ENCODE measurements around the gene PRR18.

The PRR18 gene

DNA sequence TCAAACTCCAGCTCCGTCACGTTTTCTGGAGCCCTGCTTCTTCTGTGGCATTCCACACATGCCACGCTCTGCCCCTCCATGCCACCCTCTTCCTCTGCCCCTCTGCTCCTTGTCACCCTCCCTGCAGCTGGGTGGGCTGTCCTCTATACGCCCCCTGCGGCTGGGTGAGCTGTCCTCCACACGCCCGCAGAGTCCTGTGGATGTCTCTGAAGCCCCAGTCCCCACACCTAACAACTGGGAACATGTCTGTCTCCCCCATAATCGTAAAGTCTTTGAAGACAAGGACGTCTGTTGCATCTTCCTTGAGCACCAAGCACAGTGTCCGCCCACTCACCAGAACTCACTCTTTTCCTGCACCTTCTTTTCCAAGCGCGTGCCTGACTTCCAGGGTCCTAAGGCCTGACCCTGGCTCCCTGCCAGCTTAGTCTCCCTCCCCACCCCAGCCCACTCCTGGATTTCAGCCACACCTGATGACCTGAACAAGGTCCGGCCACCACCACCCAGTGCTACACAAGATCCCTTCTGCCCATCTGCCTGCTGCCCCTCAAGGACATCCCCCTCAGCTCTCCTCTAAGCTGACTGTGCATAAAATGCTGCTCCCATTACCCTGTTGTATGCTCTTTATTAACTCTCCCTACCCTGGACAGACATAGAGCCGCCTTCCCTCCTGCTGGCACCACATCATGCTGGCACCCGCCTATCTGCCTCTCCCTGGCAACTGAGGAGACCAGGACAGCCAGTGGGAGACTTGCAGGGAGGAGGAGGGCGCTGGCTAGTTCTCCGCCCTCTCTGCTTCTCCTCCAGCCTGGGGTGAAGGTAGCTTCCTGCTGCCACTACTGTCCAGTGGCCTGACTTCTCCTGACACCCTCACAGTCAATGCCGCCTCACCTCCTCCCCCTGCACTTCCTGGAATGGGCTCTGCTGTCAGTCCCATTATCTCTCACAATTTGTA lies 10.7 kb upstream of the PRR18 start:
- TF ChIP-seq POLR2A (IDR thresholded peaks at IDR 0.05; ENCODE audit: low read length) (no peak), GATA1 (IDR thresholded peaks at IDR 0.05; ENCODE audit: low read depth, low read length) (no peak)
- no peak for DNase-seq

DNA sequence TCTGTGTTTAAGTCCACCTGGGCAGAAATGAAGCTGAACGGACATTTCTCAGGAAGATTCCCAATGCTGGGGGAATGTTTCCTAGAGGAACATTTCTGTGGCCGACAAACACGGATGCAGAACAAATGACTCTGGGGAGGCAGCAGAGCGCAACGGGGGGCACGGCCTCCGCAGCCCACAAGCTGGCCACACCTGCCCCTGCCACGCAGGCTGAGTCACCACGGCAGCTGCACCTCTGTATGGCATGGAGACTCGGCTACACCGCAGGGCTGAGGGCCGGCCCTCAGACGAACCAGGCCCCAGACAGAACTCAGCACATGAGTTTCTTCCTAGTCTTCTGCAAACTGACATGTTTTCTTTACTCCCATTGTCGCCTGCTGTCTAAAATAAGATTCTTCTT lies 10.0 kb upstream of the PRR18 start:
- no peak for DNase-seq
- TF ChIP-seq POLR2A (IDR thresholded peaks at IDR 0.05; ENCODE audit: low read length) (no peak), GATA1 (IDR thresholded peaks at IDR 0.05; ENCODE audit: low read depth, low read length) (no peak)

DNA sequence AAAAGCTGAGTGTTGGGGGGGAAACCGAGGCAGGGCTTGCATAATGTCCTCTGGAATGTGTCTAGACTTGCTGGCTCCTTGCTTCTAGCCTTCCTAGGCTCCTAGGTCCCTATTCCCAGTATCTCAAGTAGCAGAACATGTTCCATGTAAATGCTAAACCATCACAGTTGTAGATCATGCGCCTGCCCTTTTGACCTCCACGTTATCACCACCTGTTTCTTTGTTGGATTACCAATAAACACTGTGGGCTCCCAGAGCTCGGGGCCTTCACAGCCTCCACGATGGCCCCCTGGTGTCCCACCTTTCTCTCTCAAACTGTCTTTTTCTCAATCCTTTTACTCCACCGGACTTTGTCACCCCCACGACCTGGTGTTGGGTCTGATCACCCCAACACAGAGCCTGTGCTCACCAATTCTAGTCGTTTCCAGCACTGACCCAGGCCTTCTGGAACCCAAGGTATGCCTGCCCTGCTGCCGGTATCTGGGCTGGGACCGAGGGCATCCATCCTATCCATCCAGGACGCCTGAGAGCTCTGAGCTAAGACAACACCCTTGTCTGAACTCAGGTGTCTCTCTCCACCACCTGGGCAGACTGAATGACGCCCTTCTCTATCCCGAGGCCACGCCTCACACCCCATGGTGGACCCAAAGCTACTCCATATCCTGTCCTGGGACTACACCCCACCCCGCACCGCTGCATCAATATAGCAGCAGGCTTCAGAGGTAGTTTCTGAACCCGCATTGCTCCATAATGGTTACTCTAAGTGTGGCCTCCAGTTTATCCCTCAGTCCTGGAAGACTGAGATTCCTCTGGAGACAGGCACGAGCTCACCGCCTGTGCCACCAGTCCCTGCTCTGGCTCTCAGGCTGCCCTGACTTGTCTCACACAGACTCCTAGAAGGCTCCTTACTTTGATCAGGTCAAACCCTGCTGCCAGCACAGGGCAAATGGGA lies 9.3 kb upstream of the PRR18 start:
- no peak for DNase-seq
- TF ChIP-seq POLR2A (IDR thresholded peaks at IDR 0.05; ENCODE audit: low read length), result no peak
- TF ChIP-seq GATA1 (IDR thresholded peaks at IDR 0.05; ENCODE audit: low read depth, low read length), result no peak

DNA sequence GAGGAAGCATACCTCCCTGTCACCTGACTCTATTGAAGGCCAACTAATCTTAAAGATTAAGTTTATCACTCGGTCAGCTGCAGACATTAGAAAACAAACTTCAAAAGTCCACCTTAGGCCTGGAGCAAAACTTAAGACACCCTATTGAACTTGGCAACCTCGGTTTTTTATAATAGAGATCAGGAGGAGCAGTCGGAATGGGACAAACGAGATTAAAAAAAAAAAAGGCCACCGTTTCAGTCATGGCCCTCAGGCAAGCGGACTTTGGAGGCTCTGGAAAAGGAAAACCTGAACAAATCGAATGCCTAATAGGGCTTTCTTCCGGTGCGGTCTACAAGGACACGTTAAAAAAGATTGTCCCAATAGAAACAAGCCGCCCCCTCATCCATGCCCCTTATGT lies 7.2 kb upstream of the PRR18 start:
- no peak for DNase-seq
- no peak for TF ChIP-seq POLR2A (IDR thresholded peaks at IDR 0.05; ENCODE audit: low read length)
- no peak for TF ChIP-seq GATA1 (IDR thresholded peaks at IDR 0.05; ENCODE audit: low read depth, low read length)

DNA sequence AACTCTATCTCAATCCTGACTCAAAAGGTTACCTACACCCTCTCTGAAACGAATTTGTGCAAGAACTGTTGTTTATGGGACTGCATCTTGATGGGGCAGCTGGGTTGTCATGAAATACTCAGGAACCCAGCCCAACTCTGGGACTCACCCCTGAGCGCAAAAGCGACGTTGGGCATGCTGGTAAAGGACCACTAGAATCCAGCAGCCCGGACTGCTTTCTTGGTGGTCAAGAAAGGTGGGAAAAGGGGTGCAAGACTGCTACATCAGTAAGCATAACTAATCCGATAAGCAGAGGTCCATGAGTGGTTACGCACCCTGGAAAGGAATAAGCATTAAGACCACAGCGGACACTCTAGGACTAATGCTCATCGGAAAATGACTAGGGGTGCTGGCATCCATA lies 6.3 kb upstream of the PRR18 start:
- no peak for TF ChIP-seq POLR2A (IDR thresholded peaks at IDR 0.05; ENCODE audit: low read length)
- TF ChIP-seq GATA1 (IDR thresholded peaks at IDR 0.05; ENCODE audit: low read depth, low read length), result no peak
- no peak for DNase-seq

DNA sequence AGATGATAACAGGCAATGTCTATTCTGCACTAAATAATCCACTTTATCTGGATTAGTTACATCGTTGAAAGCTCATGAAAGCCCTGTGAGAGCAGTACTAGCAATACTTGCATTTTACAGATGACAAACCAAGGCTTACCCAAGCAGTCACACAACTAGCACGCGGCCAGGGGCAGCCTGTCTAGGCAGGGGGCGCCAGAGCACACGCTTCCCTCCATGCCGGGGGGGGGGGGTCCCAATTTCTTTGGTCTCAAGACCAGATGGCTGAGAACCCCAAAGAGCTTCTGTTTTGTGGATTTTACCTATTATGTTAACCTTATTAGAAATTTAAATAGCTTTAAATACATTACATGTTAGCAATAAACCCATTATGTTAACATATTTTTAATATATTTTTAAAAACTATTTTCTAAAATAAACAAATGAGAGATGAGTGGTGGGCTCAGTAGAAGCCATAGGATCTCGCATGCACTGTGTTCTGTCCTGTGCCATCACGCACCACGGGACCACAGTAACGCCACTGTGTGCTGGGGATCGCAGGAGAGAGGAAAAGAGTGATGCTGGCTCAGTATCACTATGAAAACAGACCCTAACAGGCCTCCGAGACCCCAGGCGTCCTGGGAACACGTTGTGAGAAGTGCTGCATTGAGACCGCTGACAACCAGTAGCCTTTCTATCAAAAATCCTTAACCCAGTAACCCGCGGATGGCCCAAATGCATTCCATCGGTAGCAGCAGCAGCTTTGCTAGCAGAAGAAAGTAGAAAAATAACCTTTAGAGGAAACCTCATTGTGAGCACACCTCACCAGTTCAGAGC lies 5.3 kb upstream of the PRR18 start:
- TF ChIP-seq POLR2A (IDR thresholded peaks at IDR 0.05; ENCODE audit: low read length) (no peak), GATA1 (IDR thresholded peaks at IDR 0.05; ENCODE audit: low read depth, low read length) (no peak)
- peak; percentile 37 to 58 for DNase-seq

DNA sequence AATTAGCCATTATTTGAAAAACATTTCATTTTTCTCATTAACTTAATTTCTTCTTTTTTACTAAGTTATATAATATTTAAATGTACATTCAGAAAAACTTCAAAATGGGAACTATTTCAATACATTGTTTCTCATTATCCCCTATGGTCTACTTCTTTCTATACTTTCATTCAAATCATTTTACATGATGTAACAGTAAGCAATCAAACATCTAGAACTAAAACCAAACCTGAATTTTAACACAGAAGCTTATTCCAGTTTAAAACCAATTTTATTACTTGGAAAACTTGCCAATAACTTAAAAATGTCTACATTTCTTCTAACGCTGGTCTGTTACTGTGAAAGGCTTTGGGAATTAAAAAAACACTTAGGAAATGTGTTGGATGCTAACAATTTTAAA lies 4.6 kb upstream of the PRR18 start:
- TF ChIP-seq GATA1 (IDR thresholded peaks at IDR 0.05; ENCODE audit: low read depth, low read length) (no peak), POLR2A (IDR thresholded peaks at IDR 0.05; ENCODE audit: low read length) (no peak)
- DNase-seq, result no peak

DNA sequence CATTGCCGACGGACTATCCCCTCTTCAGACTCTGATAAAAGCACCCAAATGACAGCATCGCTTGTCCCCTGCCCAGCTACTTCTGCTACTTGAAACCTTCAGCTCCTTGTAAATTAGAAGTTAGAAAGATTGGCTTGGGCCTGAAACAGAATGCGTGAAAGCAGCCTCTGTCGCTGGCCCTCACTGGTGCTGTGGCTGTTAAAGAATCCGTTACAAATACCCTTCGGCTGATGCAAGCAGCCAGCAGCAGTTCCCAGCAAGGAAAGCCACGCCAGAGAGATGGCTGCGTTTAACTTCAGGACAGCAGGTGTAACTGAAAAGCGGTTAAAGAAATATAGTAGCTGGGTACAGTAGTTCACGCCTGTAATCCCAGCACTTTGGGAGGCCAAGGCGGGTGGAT lies 2.4 kb upstream of the PRR18 start:
- no peak for DNase-seq
- TF ChIP-seq POLR2A (IDR thresholded peaks at IDR 0.05; ENCODE audit: low read length) (no peak), GATA1 (IDR thresholded peaks at IDR 0.05; ENCODE audit: low read depth, low read length) (no peak)

DNA sequence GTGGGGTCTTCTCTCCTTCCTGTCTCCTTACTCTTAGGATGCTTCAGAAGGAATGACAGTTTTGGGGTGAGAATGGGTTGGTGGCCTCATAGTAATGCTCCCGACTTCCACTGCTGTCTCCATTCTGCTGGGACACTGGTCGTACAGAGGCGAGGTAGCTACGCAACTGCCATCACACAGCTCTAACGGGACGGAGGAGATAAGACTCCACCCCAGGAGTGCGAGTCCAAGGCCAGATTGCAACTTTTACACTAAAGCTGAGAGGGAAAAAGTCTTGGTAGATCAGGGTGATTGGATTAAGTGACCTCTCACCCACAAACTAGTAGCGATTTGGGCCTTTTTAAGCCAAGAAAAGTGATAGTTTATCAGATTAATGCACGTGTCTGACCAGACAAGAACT lies 1.8 kb upstream of the PRR18 start:
- DNase-seq, result no peak
- TF ChIP-seq POLR2A (IDR thresholded peaks at IDR 0.05; ENCODE audit: low read length) (no peak), GATA1 (IDR thresholded peaks at IDR 0.05; ENCODE audit: low read depth, low read length) (no peak)

DNA sequence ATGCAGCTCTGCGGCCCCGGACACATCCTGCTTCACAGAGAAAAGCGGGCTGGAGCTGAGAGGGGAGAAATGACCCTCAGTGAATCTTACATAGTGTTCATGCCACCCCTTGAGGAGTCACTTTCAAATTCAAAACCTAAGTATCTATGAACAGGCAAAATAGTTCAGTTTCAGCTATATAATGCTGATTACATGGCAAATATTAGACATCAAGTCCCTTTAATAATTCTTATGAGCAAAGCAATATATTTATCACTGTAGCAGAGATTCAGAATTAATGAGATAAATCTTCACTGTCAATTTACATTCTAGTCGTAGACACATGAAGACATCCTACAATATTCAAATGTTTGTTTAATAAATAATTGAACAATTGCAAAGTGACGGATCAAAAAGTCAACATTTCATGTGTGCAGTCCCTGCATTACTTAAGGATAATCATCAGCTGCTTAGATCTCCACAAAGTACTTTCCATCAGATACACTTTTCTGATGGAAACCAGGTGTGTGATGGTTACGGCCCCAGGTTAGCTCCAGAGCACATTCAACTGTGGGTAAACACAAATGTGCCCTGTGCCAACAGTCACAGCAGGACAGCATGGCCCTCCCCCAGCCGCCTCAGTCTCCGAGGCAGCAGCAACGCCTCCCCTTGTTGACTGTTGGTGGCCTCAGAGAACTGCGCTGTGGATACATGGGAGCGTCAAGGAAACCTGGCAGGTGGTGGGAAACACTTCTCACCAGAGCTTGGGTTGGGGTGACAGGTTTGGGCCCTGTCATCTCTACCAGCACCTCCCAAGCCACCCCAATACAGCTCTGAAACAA lies 787 bp upstream of the PRR18 start:
- TF ChIP-seq POLR2A (IDR thresholded peaks at IDR 0.05; ENCODE audit: low read length) (no peak), GATA1 (IDR thresholded peaks at IDR 0.05; ENCODE audit: low read depth, low read length) (no peak)
- DNase-seq, result no peak

DNA sequence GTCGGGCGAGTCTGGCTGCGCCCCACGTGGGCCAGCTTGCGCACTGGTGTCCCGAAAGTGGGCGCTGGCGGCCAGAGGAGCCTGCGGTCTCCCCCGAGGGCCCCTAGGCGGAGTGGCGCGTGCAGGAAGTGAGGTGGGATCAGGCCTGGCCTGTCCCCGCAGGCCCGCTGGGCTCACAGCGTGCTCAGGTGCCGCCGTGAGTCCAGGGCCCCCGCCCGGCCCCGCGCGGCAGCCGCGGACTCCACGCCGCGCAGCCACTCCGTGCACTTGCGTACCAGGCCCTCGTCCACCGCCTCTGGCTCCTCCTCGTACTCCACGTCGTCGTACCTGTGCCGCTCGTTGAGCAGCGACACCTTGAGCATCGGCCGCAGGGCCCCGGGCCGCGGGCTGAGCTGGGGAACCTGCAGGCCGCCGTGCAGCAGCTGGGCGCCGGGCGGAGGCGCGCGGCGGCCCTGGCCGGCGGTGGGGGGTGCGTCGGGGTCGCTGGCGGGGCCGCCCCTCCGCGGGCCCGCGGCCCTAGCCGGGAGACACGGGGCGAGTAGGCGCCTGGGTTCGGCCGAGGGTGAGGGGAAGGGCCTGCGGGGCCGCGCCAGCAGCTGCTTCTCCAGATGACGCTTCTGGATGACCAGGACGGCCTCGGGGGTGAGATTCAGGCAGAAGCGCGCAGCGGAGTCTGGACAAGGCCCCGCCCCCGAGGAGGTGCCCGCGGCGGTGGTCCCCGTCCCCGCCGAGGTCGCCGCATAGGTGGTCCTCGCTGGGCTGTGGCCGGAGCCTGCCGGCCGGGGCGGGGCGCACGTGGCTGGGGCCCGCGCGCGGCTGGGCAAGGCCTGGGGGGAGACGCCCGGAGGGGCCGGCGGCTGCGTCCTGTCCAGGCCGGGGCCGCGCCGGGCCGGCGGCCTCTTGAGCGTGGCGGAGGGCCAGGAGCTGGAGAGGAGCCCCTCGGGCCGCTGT lies 835 bp downstream of the PRR18 start:
- DNase-seq, result no peak
- TF ChIP-seq GATA1 (IDR thresholded peaks at IDR 0.05; ENCODE audit: low read depth, low read length) (no peak), POLR2A (IDR thresholded peaks at IDR 0.05; ENCODE audit: low read length) (no peak)
